ENCODE measurements around the gene BMP10. TPM values are rescaled to one million over a fixed set of nuclear protein-coding genes. Genes with fewer than 3 reads are reported as not detected.

The BMP10 gene
- total and polyA plus RNA-seq, 5 donors from 2014 or later = 0.57 TPM; not detected in 4

DNA sequence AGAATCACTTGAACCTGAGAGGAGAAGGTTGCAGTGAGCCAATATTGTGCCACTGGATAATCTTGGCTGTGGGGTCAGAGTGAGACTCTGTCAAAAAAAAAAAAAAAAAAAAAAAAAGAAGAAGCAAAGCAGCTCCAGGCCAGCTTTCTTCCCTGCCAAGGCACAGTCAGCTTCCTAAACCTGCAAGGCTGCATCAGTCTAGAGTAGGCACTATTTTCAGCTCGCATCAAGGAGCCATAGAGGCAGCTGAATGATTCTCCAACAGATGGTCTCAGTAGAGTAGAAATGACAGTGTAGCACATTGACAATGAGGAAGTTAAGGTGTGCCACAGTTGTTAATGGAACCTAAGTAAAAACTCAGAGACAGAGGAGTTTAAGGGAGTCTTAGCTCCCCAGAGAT lies 35.6 kb downstream of the BMP10 start:
- H3K27ac Mint-ChIP-seq = no peak overlapping the region
- Histone ChIP-seq H3K4me3 (ENCODE audit: low read depth, low read length) (no peak overlapping the region), H3K4me1 (ENCODE audit: control insufficient read depth, insufficient read depth, low read length, poor library complexity, severe bottlenecking) (peaks cover 27% of the 10 kb centered on the region), H3K36me3 (ENCODE audit: control insufficient read depth, insufficient read depth, low read length) (no peaks in the 10 kb centered on the region), H3K27ac (ENCODE audit: insufficient read depth, low read length, poor library complexity, severe bottlenecking) (no peak overlapping the region), H3K27me3 (ENCODE audit: control insufficient read depth, insufficient read depth, low read length) (no peaks in the 10 kb centered on the region), H3K9me3 (ENCODE audit: control insufficient read depth in 2 of 2, low read length in 2 of 2) (no peaks in the 10 kb centered on the region)
- no peaks in the 10 kb centered on the region for H3K27me3 Mint-ChIP-seq
- H3K36me3 Mint-ChIP-seq = no peaks in the 10 kb centered on the region
- ATAC-seq (ENCODE audit: low read depth in 2 of 2) (no peak), DNase-seq (no peak)
- H3K9me3 Mint-ChIP-seq = peaks cover 0 to 2% (median 0%) of the 10 kb centered on the region in 7 donors
- no peak overlapping the region for H3K4me3 Mint-ChIP-seq
- H3K4me1 Mint-ChIP-seq = peaks cover 15 to 47% (median 32%) of the 10 kb centered on the region in 4 donors

DNA sequence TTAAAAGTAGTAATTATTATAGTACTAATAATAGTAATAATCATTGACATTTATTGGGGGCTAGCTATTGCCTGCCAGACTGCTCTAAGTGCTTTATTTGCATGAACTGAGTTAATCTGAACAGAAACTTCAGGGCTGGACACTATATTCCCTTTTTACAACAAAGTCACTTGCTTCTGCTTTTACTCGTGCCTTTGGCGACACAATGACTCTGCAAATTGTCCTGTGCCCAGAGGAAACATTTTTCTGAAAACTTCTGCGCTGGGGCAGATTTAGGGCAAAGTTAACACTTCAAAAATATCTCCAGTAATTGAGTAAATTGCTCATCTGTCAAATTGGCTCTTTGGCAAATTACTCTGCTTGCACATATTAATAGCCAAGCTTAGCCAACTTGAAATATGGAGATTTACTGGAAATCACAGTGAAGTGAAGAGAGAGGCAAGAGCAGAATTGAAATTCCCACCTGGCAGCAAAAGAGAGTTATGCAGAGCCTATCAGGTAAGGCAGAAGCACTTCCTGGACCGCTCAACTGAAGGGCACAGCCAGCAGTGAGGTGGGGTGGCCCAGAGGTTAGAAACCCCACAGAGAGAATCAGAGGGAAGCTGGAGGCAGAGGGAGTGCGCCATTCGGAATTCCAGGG lies 36.3 kb downstream of the BMP10 start:
- Mint-ChIP-seq H3K27me3 (no peaks in the 10 kb centered on the region), H3K27ac (peak overlapping the region; percentile 18 to 82 (median 40)), H3K4me1 (peaks cover 15 to 55% (median 38%) of the 10 kb centered on the region in 4 donors), H3K4me3 (no peak overlapping the region), H3K9me3 (peaks cover 0 to 2% (median 0%) of the 10 kb centered on the region in 7 donors), H3K36me3 (no peaks in the 10 kb centered on the region)
- Histone ChIP-seq H3K4me3 (ENCODE audit: low read depth, low read length) (no peak overlapping the region), H3K27ac (ENCODE audit: insufficient read depth, low read length, poor library complexity, severe bottlenecking) (no peak overlapping the region), H3K9me3 (ENCODE audit: control insufficient read depth in 2 of 2, low read length in 2 of 2) (no peaks in the 10 kb centered on the region), H3K27me3 (ENCODE audit: control insufficient read depth, insufficient read depth, low read length) (no peaks in the 10 kb centered on the region), H3K36me3 (ENCODE audit: control insufficient read depth, insufficient read depth, low read length) (no peaks in the 10 kb centered on the region), H3K4me1 (ENCODE audit: control insufficient read depth, insufficient read depth, low read length, poor library complexity, severe bottlenecking) (peaks cover 31% of the 10 kb centered on the region)
- DNase-seq (no peak), ATAC-seq (ENCODE audit: low read depth in 2 of 2) (no peak)

DNA sequence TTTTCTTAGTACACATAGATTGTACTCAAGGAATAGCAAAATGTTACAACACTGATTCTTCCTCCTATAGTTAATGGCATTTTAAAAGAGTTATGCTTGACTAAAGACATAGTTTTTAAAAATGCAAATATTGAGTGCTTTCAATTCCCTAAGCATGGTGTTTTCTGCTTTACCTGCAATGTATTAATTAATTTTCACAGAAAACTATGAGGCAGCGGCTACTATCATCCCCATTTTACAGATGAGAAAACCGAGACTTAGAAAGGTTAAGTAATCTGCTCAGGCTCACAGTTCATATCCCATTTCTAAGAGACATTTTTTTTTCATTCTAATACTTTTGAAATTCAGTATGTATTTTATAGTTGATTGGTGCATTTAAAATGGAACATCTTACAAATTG lies 38.0 kb downstream of the BMP10 start:
- H3K27ac ChIP-seq (ENCODE audit: insufficient read depth, low read length, poor library complexity, severe bottlenecking) = no peak overlapping the region
- Mint-ChIP-seq H3K4me1 (peaks cover 27 to 67% (median 52%) of the 10 kb centered on the region in 4 donors), H3K27ac (peak overlapping the region in 1 of 3 donors; percentile 93), H3K27me3 (no peaks in the 10 kb centered on the region), H3K4me3 (peak overlapping the region in 1 of 4 donors; percentile 50), H3K9me3 (peaks cover 0 to 2% (median 0%) of the 10 kb centered on the region in 7 donors), H3K36me3 (no peaks in the 10 kb centered on the region)
- peaks cover 48% of the 10 kb centered on the region for H3K4me1 ChIP-seq (ENCODE audit: control insufficient read depth, insufficient read depth, low read length, poor library complexity, severe bottlenecking)
- H3K27me3 ChIP-seq (ENCODE audit: control insufficient read depth, insufficient read depth, low read length) = no peaks in the 10 kb centered on the region
- no peaks in the 10 kb centered on the region for H3K9me3 ChIP-seq (ENCODE audit: control insufficient read depth in 2 of 2, low read length in 2 of 2)
- H3K36me3 ChIP-seq (ENCODE audit: control insufficient read depth, insufficient read depth, low read length) = no peaks in the 10 kb centered on the region
- H3K4me3 ChIP-seq (ENCODE audit: low read depth, low read length) = no peak overlapping the region
- ATAC-seq (ENCODE audit: low read depth in 2 of 2) (no peak), DNase-seq (no peak)

DNA sequence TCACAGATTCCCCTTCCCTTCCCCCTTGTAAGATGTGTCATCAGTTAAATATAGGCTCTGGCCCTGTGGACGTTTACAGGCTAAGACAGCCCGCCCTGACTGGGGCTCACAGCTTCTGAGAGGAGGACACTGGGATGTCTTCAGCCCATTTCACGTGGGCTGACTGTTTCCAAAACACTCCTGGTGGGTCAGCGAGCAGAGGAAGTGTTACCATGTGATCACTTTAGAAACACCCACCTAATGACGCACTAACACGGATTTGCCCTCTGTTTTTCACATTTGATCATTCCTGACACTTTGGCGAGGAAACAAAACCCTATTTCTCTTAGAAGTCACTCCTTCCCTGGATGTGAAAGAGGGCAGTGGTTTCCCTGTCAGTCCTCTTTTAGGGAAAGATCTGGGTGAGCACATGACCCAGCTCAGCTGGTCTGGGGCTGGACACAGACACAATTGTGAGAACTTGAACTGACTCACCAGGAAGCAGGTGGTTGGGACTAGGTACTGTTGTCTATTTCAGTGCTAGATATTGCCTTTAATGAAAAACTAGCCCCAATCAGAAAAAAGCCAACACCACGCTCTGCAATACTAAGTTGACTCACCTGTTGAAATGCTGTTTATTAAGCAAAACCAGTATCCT lies 38.8 kb downstream of the BMP10 start:
- peak in 1 of 3 donors; percentile 27 for DNase-seq
- no peaks in the 10 kb centered on the region for H3K9me3 ChIP-seq (ENCODE audit: control insufficient read depth in 2 of 2, low read length in 2 of 2)
- Mint-ChIP-seq H3K9me3 (peaks cover 0 to 2% (median 0%) of the 10 kb centered on the region in 7 donors), H3K4me1 (peaks cover 35 to 67% (median 48%) of the 10 kb centered on the region in 4 donors), H3K27me3 (no peaks in the 10 kb centered on the region), H3K27ac (peak overlapping the region; percentile 43 to 93 (median 91)), H3K4me3 (peak overlapping the region in 3 of 4 donors; percentile 33 to 69 (median 50)), H3K36me3 (no peaks in the 10 kb centered on the region)
- no peaks in the 10 kb centered on the region for H3K27me3 ChIP-seq (ENCODE audit: control insufficient read depth, insufficient read depth, low read length)
- peaks cover 5% of the 10 kb centered on the region for H3K36me3 ChIP-seq (ENCODE audit: control insufficient read depth, insufficient read depth, low read length)
- peaks cover 41% of the 10 kb centered on the region for H3K4me1 ChIP-seq (ENCODE audit: control insufficient read depth, insufficient read depth, low read length, poor library complexity, severe bottlenecking)
- H3K4me3 ChIP-seq (ENCODE audit: low read depth, low read length) = no peak overlapping the region
- peak; percentile 40 to 44 for ATAC-seq (ENCODE audit: low read depth in 2 of 2)
- peak overlapping the region; percentile 28 for H3K27ac ChIP-seq (ENCODE audit: insufficient read depth, low read length, poor library complexity, severe bottlenecking)

DNA sequence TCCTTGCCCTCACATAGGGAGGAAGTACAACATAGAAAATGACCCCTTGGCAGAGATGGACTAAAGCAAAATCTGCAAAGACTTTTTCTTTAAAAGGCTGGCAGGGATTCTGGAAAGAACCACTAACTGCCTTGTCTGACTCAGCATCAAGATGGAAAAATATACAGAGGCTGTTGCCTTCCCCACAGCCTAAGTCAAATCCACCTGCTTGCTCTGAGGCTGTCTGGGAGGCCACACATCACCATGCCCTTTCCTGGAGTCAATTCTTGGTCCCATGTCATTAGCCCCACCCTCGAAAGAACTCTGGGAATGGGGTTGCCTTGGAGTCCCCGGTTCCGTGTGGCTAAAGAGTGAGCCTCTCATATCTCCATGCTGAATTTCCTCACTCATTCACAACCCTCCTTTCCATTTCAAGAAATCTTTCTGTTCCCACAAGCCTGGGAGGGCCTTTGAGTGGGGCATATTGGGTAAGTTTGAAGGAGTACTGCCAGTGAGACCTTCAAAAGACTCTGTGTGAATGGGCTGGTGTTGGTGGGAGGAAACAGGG lies 39.4 kb downstream of the BMP10 start:
- Histone ChIP-seq H3K4me3 (ENCODE audit: low read depth, low read length) (peak overlapping the region; percentile 2), H3K27ac (ENCODE audit: insufficient read depth, low read length, poor library complexity, severe bottlenecking) (peak overlapping the region; percentile 28), H3K4me1 (ENCODE audit: control insufficient read depth, insufficient read depth, low read length, poor library complexity, severe bottlenecking) (peaks cover 36% of the 10 kb centered on the region), H3K27me3 (ENCODE audit: control insufficient read depth, insufficient read depth, low read length) (no peaks in the 10 kb centered on the region), H3K9me3 (ENCODE audit: control insufficient read depth in 2 of 2, low read length in 2 of 2) (no peaks in the 10 kb centered on the region), H3K36me3 (ENCODE audit: control insufficient read depth, insufficient read depth, low read length) (peaks cover 10% of the 10 kb centered on the region)
- ATAC-seq (ENCODE audit: low read depth in 2 of 2) (no peak), DNase-seq (no peak)
- H3K4me3 Mint-ChIP-seq = peak overlapping the region in 2 of 4 donors; percentile 50 to 69
- peaks cover 36 to 65% (median 46%) of the 10 kb centered on the region in 4 donors for H3K4me1 Mint-ChIP-seq
- H3K36me3 Mint-ChIP-seq = peaks cover 3% of the 10 kb centered on the region
- peak overlapping the region in 2 of 3 donors; percentile 91 to 93 for H3K27ac Mint-ChIP-seq
- peaks cover 0 to 2% (median 0%) of the 10 kb centered on the region in 7 donors for H3K9me3 Mint-ChIP-seq
- no peaks in the 10 kb centered on the region for H3K27me3 Mint-ChIP-seq

DNA sequence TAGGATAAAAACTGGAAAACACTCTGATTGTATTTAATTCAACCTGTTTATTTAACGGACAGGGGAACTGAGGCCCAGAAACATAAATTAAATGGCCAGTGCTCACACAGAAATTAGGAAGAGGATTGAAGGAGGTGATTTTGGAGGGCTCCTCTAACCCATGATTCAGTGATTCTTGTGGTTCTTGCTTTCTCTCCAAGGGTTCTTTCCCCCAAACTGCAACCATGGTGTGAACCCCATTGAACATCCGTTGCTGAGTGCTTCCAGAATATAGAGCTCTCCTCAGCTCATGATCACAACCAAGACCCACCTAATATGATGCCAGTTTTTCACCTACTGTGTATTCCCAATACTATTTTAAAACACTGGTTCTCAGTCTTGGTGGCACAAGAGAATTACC lies 41.4 kb downstream of the BMP10 start:
- Histone ChIP-seq H3K27ac (ENCODE audit: insufficient read depth, low read length, poor library complexity, severe bottlenecking) (peak overlapping the region; percentile 70), H3K4me3 (ENCODE audit: low read depth, low read length) (peak overlapping the region; percentile 42), H3K36me3 (ENCODE audit: control insufficient read depth, insufficient read depth, low read length) (peaks cover 29% of the 10 kb centered on the region), H3K27me3 (ENCODE audit: control insufficient read depth, insufficient read depth, low read length) (no peaks in the 10 kb centered on the region), H3K4me1 (ENCODE audit: control insufficient read depth, insufficient read depth, low read length, poor library complexity, severe bottlenecking) (peaks cover 36% of the 10 kb centered on the region), H3K9me3 (ENCODE audit: control insufficient read depth in 2 of 2, low read length in 2 of 2) (no peaks in the 10 kb centered on the region)
- Mint-ChIP-seq H3K27me3 (no peaks in the 10 kb centered on the region), H3K27ac (peak overlapping the region; percentile 93 to 96 (median 94)), H3K4me1 (peaks cover 37 to 67% (median 46%) of the 10 kb centered on the region in 4 donors), H3K4me3 (peak overlapping the region in 2 of 4 donors; percentile 77 to 79), H3K9me3 (peaks cover 0 to 2% (median 0%) of the 10 kb centered on the region in 7 donors), H3K36me3 (peaks cover 18% of the 10 kb centered on the region)
- no peak for DNase-seq
- ATAC-seq (ENCODE audit: low read depth in 2 of 2) = no peak

DNA sequence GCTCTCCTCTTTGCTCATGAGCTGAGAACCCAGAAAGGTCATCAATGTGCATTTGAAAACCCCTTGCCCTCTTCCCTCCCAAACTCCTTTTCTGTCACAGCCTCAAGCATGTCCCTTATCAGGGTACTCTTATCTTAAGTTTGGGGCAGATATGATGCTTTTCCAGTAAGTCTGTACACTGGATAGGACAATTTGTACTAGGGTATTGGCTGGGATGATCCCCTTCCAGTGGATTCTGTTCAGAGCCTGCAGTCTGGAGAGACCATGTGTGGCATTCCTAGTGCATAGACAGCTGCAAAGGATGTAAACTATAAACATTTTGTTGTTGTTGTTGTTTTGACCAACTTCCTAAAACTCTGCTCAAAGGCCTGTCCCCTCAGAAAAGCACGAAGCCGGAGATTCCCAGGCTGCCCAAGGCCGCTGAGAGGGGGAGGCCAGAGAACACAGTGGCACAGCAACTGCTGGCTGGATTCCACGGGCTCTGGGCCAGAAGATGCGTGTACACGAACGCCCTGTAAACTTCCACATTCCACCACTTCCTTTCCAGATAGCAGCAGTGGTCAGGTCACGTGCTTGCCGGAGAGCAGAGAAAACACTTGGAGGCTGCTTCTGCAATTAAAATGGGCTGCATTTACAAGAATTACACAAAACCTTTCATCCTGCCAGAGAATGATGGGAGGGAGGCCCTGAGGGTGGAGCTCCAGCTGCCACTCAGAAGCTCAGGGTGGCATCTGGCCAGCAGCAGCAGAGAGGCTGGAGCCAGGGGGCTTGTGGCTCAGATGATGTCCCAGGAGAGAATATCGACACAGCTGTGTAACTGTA lies 42.1 kb downstream of the BMP10 start:
- ATAC-seq (ENCODE audit: low read depth in 2 of 2) (peak; percentile 50 to 58), DNase-seq (peak; percentile 36 to 89 (median 60))
- Histone ChIP-seq H3K9me3 (ENCODE audit: control insufficient read depth in 2 of 2, low read length in 2 of 2) (no peaks in the 10 kb centered on the region), H3K36me3 (ENCODE audit: control insufficient read depth, insufficient read depth, low read length) (peaks cover 35% of the 10 kb centered on the region), H3K4me1 (ENCODE audit: control insufficient read depth, insufficient read depth, low read length, poor library complexity, severe bottlenecking) (peaks cover 36% of the 10 kb centered on the region), H3K4me3 (ENCODE audit: low read depth, low read length) (peak overlapping the region; percentile 42), H3K27ac (ENCODE audit: insufficient read depth, low read length, poor library complexity, severe bottlenecking) (peak overlapping the region; percentile 70), H3K27me3 (ENCODE audit: control insufficient read depth, insufficient read depth, low read length) (no peaks in the 10 kb centered on the region)
- peaks cover 25% of the 10 kb centered on the region for H3K36me3 Mint-ChIP-seq
- peak overlapping the region; percentile 93 to 96 (median 94) for H3K27ac Mint-ChIP-seq
- no peaks in the 10 kb centered on the region for H3K27me3 Mint-ChIP-seq
- peak overlapping the region in 3 of 4 donors; percentile 26 to 79 (median 77) for H3K4me3 Mint-ChIP-seq
- peaks cover 37 to 71% (median 46%) of the 10 kb centered on the region in 4 donors for H3K4me1 Mint-ChIP-seq
- peaks cover 0 to 2% (median 0%) of the 10 kb centered on the region in 7 donors for H3K9me3 Mint-ChIP-seq

All from CD4-positive, CD25-positive, alpha-beta regulatory T cell (primary cell).